Kidney (tissue), 14 donors: ENCODE results near the gene BACE1. TPM values are rescaled to one million over a fixed set of nuclear protein-coding genes. Genes with fewer than 3 reads are reported as not detected.

Experiments used
- DNase-seq, 5 donors: peaks; one replicate each; pipeline ENCODE4 v3.0.0-alpha.2; 2013 to 2020
- FAIRE-seq: peaks from 2 replicates; lab custom pipeline; 2012; peaks lifted over from hg19 to GRCh38; lab: Jason Lieb, UNC
- H3K27ac ChIP-seq, 2 donors: one replicate each; pipeline ENCODE4 v1.7.0; 2013; ENCODE audit warnings: low read depth in 2 of 2, low read length in 2 of 2, inconsistent platforms in 1 of 2
- H3K27me3 ChIP-seq: one replicate; pipeline ENCODE4 v1.7.1; 2013; ENCODE audit warnings: low read length, inconsistent platforms; ENCODE audit not compliant: control insufficient read depth, insufficient read depth
- H3K36me3 ChIP-seq, 3 donors: one replicate each; pipeline versions ENCODE4 v1.7.0 to v1.7.1; 2013; ENCODE audit warnings: low read length in 3 of 3, control low read depth in 1 of 3, inconsistent platforms in 1 of 3; ENCODE audit not compliant: insufficient read depth in 3 of 3, control insufficient read depth in 2 of 3
- H3K4me1 ChIP-seq, 3 donors: one replicate each; pipeline versions ENCODE4 v1.7.0 to v1.7.1; 2013; ENCODE audit warnings: low read length in 3 of 3, inconsistent platforms in 1 of 3, low read depth in 1 of 3; ENCODE audit not compliant: control insufficient read depth in 2 of 3, insufficient read depth in 2 of 3
- H3K4me3 ChIP-seq, 3 donors: one replicate each; pipeline versions ENCODE4 v1.7.0 to v1.8.1; 2013; ENCODE audit warnings: low read length in 3 of 3, control low read depth in 1 of 3, inconsistent platforms in 1 of 3
- H3K9ac ChIP-seq, 3 donors: one replicate each; pipeline versions ENCODE4 v1.7.0 to v1.7.1; 2013; ENCODE audit warnings: low read length in 3 of 3, control low read depth in 1 of 3, inconsistent platforms in 1 of 3
- H3K9me3 ChIP-seq, 3 donors: one replicate each; pipeline versions ENCODE4 v1.7.0 to v1.7.1; 2013; ENCODE audit warnings: low read length in 3 of 3, control low read depth in 1 of 3, inconsistent platforms in 1 of 3; ENCODE audit not compliant: control insufficient read depth in 2 of 3, insufficient read depth in 1 of 3
- intact Hi-C: fragments of 100-400 bp; cut with DNase I; formaldehyde crosslinking; loops from one replicate; pipeline ENCODE4 v1.11.1; 2022
- polyA plus RNA-seq: library from polyadenylated mRNA; stranded (reverse); fragments of 350-450 nt; fragmentation: Illumina TruSeq; extraction: RNeasy Lipid Tissue Mini Kit (QIAGEN cat#74804); gene quantifications from one replicate; pipeline ENCODE4 v1.2.3, GENCODE V29; 2014; ENCODE audit warnings: low read depth, low replicate concordance; ENCODE audit not compliant: insufficient read depth
- total RNA-seq: library from RNA; stranded (reverse); fragmentation: NEBNext Ultra II Directional; extraction: Animal tissue kit (Norgen Biotek cat#: 25700); gene quantifications from one replicate; pipeline ENCODE4 v1.2.1, GENCODE V29; 2021
- TF ChIP-seq, protein P1 (sequence below): IDR thresholded peaks from 3 replicates; pipeline ENCODE4 v1.5.1; 2012; ENCODE audit warnings: mild to moderate bottlenecking, moderate library complexity, borderline replicate concordance; ENCODE audit not compliant: insufficient read depth; ENCODE audit errors: extremely low read depth
- donor health status: control.
- donor health status: control.
- donor health status: control.
- donor health status: control.
- donor health status: control.
- donor health status: DM: yes; HTN: yes; CAD: no.
- donor health status: Normal renal cell carcinoma (clear cell type).

Gene BACE1
- total and polyA plus RNA-seq, 2 donors from 2014 or later, result 11.7 to 24.5 TPM

DNA sequence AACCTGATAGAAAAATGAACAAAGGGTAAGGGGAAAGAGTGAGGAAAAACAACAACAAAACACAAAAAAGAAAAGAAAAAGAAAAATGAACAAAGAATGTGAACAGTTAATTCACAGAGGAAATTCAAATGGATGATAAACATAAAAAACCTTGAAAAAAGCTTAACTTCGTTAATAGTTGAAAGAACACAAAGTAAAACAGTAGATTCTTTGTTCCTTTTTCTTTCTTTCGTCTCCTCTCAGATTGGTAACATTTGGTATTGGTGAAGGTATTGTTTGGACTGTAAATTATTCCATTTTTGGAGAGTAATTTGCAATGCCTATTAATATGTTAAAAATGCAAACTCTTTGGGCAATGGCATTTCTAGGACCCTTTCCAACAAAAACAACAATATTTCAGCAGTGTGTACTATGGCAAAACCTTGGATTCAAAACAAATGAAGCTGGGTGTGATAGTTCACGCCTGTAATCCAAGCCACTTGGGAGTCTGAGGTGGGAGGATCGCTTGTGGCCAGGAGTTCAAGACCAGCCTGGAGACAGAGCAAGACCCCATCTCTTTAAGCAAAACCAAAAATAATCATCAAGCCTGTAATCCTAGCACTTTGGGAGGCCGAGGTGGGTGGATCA, 3.3 kb upstream of the BACE1 start:
- H3K9ac ChIP-seq, result no peak overlapping the region
- no peaks in the 10 kb centered on the region for H3K9me3 ChIP-seq

DNA sequence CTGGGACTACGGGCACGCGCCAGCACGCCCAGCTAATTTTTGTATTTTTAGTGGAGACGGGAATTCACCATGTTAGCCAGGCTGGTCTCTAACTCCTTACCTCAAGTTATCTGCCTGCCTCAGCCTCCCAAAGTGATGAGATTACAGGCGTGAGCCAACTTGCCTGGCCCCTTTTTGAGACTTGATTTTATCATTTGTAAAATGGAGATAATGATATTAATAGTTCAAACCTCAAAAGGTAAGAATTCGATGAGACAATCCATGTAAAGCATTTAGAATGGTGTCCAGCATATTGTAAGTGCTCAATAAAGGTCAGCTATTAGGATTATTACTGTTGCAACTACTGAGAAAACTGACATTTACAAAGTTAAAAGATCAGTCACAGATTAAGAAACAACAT, 2.7 kb upstream of the BACE1 start:
- intact Hi-C loops, result no loop called here
- H3K36me3 ChIP-seq, result no peaks in the 10 kb centered on the region
- no peak overlapping the region for H3K27ac ChIP-seq
- H3K9ac ChIP-seq, result no peak overlapping the region
- no peak overlapping the region for H3K4me3 ChIP-seq
- FAIRE-seq, result no peak
- DNase-seq, result no peak
- peaks cover 0 to 15% (median 3%) of the 10 kb centered on the region in 3 donors for H3K4me1 ChIP-seq
- no peaks in the 10 kb centered on the region for H3K27me3 ChIP-seq
- H3K9me3 ChIP-seq, result no peaks in the 10 kb centered on the region
- TF ChIP-seq, protein P1, sequence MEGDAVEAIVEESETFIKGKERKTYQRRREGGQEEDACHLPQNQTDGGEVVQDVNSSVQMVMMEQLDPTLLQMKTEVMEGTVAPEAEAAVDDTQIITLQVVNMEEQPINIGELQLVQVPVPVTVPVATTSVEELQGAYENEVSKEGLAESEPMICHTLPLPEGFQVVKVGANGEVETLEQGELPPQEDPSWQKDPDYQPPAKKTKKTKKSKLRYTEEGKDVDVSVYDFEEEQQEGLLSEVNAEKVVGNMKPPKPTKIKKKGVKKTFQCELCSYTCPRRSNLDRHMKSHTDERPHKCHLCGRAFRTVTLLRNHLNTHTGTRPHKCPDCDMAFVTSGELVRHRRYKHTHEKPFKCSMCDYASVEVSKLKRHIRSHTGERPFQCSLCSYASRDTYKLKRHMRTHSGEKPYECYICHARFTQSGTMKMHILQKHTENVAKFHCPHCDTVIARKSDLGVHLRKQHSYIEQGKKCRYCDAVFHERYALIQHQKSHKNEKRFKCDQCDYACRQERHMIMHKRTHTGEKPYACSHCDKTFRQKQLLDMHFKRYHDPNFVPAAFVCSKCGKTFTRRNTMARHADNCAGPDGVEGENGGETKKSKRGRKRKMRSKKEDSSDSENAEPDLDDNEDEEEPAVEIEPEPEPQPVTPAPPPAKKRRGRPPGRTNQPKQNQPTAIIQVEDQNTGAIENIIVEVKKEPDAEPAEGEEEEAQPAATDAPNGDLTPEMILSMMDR, result no peak

More for the DNA sequence above, 3.3 kb upstream of the BACE1 start:
- H3K27ac ChIP-seq, result no peak overlapping the region
- H3K36me3 ChIP-seq, result no peaks in the 10 kb centered on the region
- no peak for FAIRE-seq
- DNase-seq, result no peak
- intact Hi-C loops, result no loop called here
- peaks cover 0 to 12% (median 3%) of the 10 kb centered on the region in 3 donors for H3K4me1 ChIP-seq
- TF ChIP-seq, protein P1, result no peak
- H3K4me3 ChIP-seq, result no peak overlapping the region
- no peaks in the 10 kb centered on the region for H3K27me3 ChIP-seq

DNA sequence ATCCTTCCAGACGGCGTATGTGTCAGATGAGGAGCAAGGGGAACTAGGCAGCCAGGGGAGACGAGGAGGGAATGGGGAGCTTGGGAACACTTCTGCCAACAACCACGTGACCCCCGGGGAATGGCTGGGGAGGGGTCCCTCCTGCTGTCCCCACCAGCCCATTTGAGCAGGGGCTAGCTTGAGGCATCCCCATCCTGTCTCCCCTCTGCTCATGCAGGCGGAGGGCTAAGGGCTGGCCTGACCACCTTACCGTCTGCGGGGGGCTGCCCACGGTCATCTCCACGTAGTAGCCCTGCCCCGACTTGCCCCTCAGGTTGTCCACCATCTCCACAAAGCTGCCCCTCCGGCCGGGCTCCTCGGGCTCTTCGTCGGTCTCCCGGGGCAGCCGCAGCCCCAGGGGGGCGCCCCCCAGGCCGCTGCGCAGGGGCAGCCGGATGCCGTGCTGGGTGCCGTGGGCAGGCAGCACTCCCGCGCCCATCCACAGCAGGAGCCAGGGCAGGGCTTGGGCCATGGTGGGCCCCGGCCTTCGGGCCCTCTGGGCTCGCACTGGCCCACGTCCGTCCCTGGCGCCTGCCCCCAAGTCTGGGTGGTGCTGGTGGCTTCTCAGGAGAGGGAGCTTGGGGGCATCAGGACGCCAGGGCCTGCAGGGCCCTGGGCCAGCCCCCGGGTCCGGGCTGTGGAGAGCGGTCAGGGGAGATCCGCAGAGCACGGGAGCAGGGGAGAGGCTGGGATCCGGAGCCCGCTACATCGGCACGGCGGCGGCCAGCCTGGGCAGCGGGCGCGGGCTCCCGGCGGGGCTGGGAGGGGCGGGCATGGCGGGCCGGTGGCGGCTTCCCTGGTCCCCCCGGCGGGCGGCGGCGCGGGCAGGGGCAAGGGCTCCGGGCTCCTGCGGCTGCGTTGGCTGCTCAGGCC, 515 bp downstream of the BACE1 start:
- Histone ChIP-seq H3K4me3 (peak overlapping the region; percentile 67 to 81 (median 76)), H3K9ac (peak overlapping the region in 2 of 3 donors; percentile 43 to 67), H3K4me1 (peaks cover 0 to 15% (median 3%) of the 10 kb centered on the region in 3 donors), H3K36me3 (no peaks in the 10 kb centered on the region), H3K27me3 (no peaks in the 10 kb centered on the region), H3K27ac (no peak overlapping the region), H3K9me3 (no peaks in the 10 kb centered on the region)
- TF ChIP-seq, protein P1, result no peak
- intact Hi-C loops, result no loop called here
- DNase-seq, result peak in 4 of 5 donors; percentile 10 to 73 (median 42)
- no peak for FAIRE-seq
